Endothelial cell of umbilical vein (primary cell): ENCODE data around the gene KIFC3. TPM values are rescaled to one million over a fixed set of nuclear protein-coding genes. Genes with fewer than 3 reads are reported as not detected.

ENCODE experiments used
- BruUV-seq: library from RNA; stranded (reverse); fragments of 400-500 nt; replicated peaks from 2 replicates; lab custom pipeline; 2021; lab: Mats Ljungman, UMichigan
- CTCF ChIA-PET: fragments of 300-600, 350-600 bp; sonication (Branson Sonifier 250); formaldehyde crosslinking; loops from one replicate; lab custom pipeline; 2021; ENCODE audit warnings: antibody characterized with exemption, inconsistent platforms; lab: Charles Lee
- POLR2A ChIA-PET: fragments of 300-600, 350-600 bp; sonication (Branson Sonifier 250); formaldehyde crosslinking; loops from one replicate; lab custom pipeline; 2021; ENCODE audit warnings: antibody characterized with exemption, inconsistent platforms; lab: Charles Lee
- DNase-seq: peaks from one replicate; pipeline ENCODE4 v3.0.0-alpha.2; 2011; ENCODE audit warnings: low read depth, low spot score
- FAIRE-seq: peaks from 2 replicates; lab custom pipeline; 2011; peaks lifted over from hg19 to GRCh38; lab: Jason Lieb, UNC
- H2AFZ ChIP-seq: 2 replicates; pipeline ENCODE4 v1.6.0; 2012; ENCODE audit warnings: low read depth, low read length, control low read depth, inconsistent platforms
- H3K27ac ChIP-seq: 2 replicates; pipeline ENCODE4 v1.5.1; 2011; ENCODE audit warnings: low read depth, mild to moderate bottlenecking, control low read depth, low read length, moderate library complexity; ENCODE audit not compliant: insufficient read depth
- H3K27me3 ChIP-seq, 2 experiments: 2 replicates each; pipeline versions ENCODE4 v1.6.0 to v1.6.1; 2011; ENCODE audit warnings: low read length in 2 of 2, mixed read lengths in 1 of 2; ENCODE audit not compliant: control insufficient read depth in 2 of 2, insufficient read depth in 2 of 2
- H3K36me3 ChIP-seq, 2 experiments: 2 replicates in 1 of 2; 3 replicates in 1 of 2; pipeline ENCODE4 v1.5.1; 2011; ENCODE audit warnings: low read length in 2 of 2, mild to moderate bottlenecking in 1 of 2, moderate library complexity in 1 of 2; ENCODE audit not compliant: control insufficient read depth in 2 of 2, insufficient read depth in 2 of 2; ENCODE audit errors: extremely low read depth in 1 of 2
- H3K4me1 ChIP-seq: 3 replicates; pipeline ENCODE4 v1.5.1; 2011; ENCODE audit warnings: mild to moderate bottlenecking, low read length; ENCODE audit not compliant: control insufficient read depth, insufficient read depth; ENCODE audit errors: extremely low read depth
- H3K4me2 ChIP-seq: 2 replicates; pipeline ENCODE4 v1.6.1; 2011; ENCODE audit warnings: low read length, control low read depth, mixed read lengths; ENCODE audit not compliant: insufficient read depth
- H3K4me3 ChIP-seq, 3 experiments: fragments of 200-600 bp in 1 of 3; sonication (generic), shearing (Covaris generic) in 1 of 3; replicated peaks in 1 of 3; 2 replicates each; pipeline ENCODE4 v1.5.1; 2011 to 2016; ENCODE audit warnings: control low read depth in 3 of 3, low read length in 3 of 3, mild to moderate bottlenecking in 2 of 3, inconsistent platforms in 1 of 3, low read depth in 1 of 3, moderate library complexity in 1 of 3; ENCODE audit not compliant: insufficient read depth in 1 of 3
- H3K79me2 ChIP-seq: 2 replicates; pipeline ENCODE4 v1.6.0; 2012; ENCODE audit warnings: low read length, inconsistent platforms; ENCODE audit not compliant: control insufficient read depth, insufficient read depth
- H3K9ac ChIP-seq: replicated peaks from 2 replicates; pipeline ENCODE3; 2011; ENCODE audit warnings: low read length, control low read depth; ENCODE audit not compliant: insufficient read depth; ENCODE audit errors: extremely low read depth
- H3K9me1 ChIP-seq: replicated peaks from 3 replicates; pipeline ENCODE4 v1.6.0; 2011; ENCODE audit warnings: mild to moderate bottlenecking, low read length; ENCODE audit not compliant: control insufficient read depth, insufficient read depth; ENCODE audit errors: extremely low read depth
- H3K9me3 ChIP-seq: replicated peaks from 2 replicates; pipeline ENCODE4 v1.5.1; 2012; ENCODE audit warnings: low read length, inconsistent platforms; ENCODE audit not compliant: control insufficient read depth, insufficient read depth
- H4K20me1 ChIP-seq: replicated peaks from 2 replicates; pipeline ENCODE3; 2011; ENCODE audit warnings: mild to moderate bottlenecking, low read length; ENCODE audit not compliant: control insufficient read depth, insufficient read depth; ENCODE audit errors: extremely low read depth
- EZH2 ChIP-seq: IDR thresholded peaks from 2 replicates; pipeline ENCODE4 v1.6.1; 2012; ENCODE audit warnings: borderline replicate concordance, low read depth, mild to moderate bottlenecking, moderate library complexity, low read length, inconsistent platforms; ENCODE audit not compliant: severe bottlenecking
- FOS ChIP-seq: IDR thresholded peaks from 2 replicates; pipeline ENCODE4 v1.6.1; 2011; ENCODE audit warnings: mild to moderate bottlenecking, low read length, moderate library complexity, borderline replicate concordance; ENCODE audit not compliant: insufficient read depth
- GATA2 ChIP-seq: IDR thresholded peaks from 2 replicates; pipeline ENCODE4 v1.7.0; 2011; ENCODE audit warnings: low read depth, mild to moderate bottlenecking, moderate library complexity, mixed read lengths, low read length; ENCODE audit not compliant: insufficient read length, insufficient read depth
- JUN ChIP-seq: IDR thresholded peaks from 2 replicates; pipeline ENCODE4 v1.6.1; 2011; ENCODE audit warnings: borderline replicate concordance, low read depth; ENCODE audit not compliant: insufficient read length, insufficient read depth
- MYC ChIP-seq: IDR thresholded peaks from one replicate; pipeline ENCODE4 v1.6.1; 2011; ENCODE audit warnings: mild to moderate bottlenecking, low read depth, low read length
- POLR2A ChIP-seq: IDR thresholded peaks from 2 replicates; pipeline ENCODE4 v1.6.1; 2012; ENCODE audit warnings: low read depth, mild to moderate bottlenecking, control low read depth, low read length
- POLR2AphosphoS5 ChIP-seq: IDR thresholded peaks from 2 replicates; pipeline ENCODE4 v1.6.1; 2012; ENCODE audit warnings: low read depth, mild to moderate bottlenecking, control low read depth, low read length, moderate library complexity; ENCODE audit not compliant: insufficient read depth
- dilution Hi-C: fragments of 300-500 bp; cut with MboI; formaldehyde crosslinking; loops from one replicate; pipeline ENCODE4 v1.15.0; 2019; ENCODE audit warnings: low sequenced_read_pairs; ENCODE audit not compliant: extremely low pct_ligation_motif_present
- intact Hi-C: fragments of 100-400 bp; cut with micrococcal nuclease; formaldehyde crosslinking; loops from one replicate; pipeline ENCODE4 v1.10.0; 2022
- polyA plus RNA-seq, 4 experiments: library from polyadenylated mRNA; depleted of rRNA in 3 of 4; stranded (reverse) in 3 of 4; unstranded in 1 of 4; fragments of >200 nt; gene quantifications; 2 replicates each; pipeline versions ENCODE4 v1.2.1 to v1.2.3, GENCODE V29; 2011 to 2012; ENCODE audit warnings: missing spikeins in 1 of 4
- total RNA-seq: library from RNA; stranded (reverse); gene quantifications from 2 replicates; pipeline ENCODE4 v1.2.3, GENCODE V29; 2021
- TF ChIP-seq, protein P1 (sequence below): IDR thresholded peaks from 2 replicates; pipeline ENCODE4 v1.6.1; 2011; ENCODE audit not compliant: insufficient read depth, insufficient read length
- TF ChIP-seq, protein P2 (sequence below), 2 donors: IDR thresholded peaks; 1 replicate in 1 of 2; 2 replicates in 1 of 2; pipeline ENCODE4 v1.5.1; 2011; ENCODE audit warnings: low read length in 2 of 2, mild to moderate bottlenecking in 2 of 2, moderate library complexity in 2 of 2, control low read depth in 1 of 2, inconsistent platforms in 1 of 2, low read depth in 1 of 2; ENCODE audit not compliant: insufficient read depth in 1 of 2; ENCODE audit errors: extremely low read depth in 1 of 2

The KIFC3 gene
- total and polyA plus RNA-seq, 2 donors (not counting 3 experiments of a cell fraction or from before 2014, with no cell fraction given) = 36.3 to 62.2 TPM

DNA sequence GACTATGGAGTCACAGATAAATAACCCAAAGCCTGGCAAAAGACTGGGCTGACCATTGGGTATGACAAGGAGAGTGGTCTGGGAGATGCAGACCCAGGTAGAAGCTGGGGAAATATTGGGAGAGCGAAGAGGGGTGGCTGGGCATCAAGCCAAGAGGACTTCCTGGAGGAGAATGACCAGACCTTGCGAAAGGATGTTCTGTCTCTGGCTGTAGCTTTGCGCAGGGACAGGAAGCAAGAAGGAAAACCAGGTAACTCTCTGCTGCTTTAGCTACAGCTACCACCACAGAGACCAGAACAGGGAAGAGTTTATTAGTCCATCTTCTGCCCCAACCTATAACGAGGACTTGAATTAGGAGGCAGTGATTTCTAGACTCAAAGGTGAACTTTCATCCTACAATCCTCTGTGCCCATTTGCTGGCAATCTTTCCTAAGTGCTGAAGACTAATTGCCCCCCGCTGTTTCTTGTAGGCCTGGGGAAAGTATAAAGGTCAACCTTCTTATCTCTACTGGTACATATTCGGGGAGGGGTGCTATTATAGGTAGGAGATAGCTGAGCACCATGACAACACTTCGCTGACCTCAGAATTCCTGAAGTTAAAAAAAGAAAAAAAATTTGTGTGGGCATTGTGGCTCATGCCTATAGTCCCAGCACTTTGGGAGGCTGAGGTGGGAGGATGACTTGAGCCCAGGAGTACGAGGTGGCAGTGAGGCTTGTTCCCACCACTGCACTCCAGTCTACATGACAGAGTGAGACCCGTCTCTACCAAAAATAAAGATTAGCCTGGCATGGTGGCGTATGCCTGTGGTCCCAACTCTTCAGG, 19.1 kb upstream of the KIFC3 start:
- Histone ChIP-seq H3K27me3 (peaks cover 1 to 4% of the 10 kb centered on the region in 2 experiments), H3K9ac (no peak overlapping the region), H3K4me2 (no peak overlapping the region), H4K20me1 (no peaks in the 10 kb centered on the region), H3K9me3 (no peaks in the 10 kb centered on the region), H3K36me3 (no peaks in the 10 kb centered on the region), H3K4me3 (no peak overlapping the region), H2AFZ (no peak overlapping the region), H3K27ac (no peak overlapping the region), H3K9me1 (no peaks in the 10 kb centered on the region), H3K79me2 (no peaks in the 10 kb centered on the region), H3K4me1 (no peaks in the 10 kb centered on the region)
- FAIRE-seq = no peak
- CTCF ChIA-PET = interaction anchor here (1.0 kb wide), 1 partner anchor 42 kb away, joined by 3 read pairs; no protein-coding TSS in a partner anchor
- no peak for DNase-seq
- intact Hi-C loops = no loop called here
- no TSS peak for BruUV-seq
- POLR2A ChIA-PET = no interaction called here
- TF ChIP-seq FOS (no peak), JUN (no peak), POLR2A (no peak), EZH2 (no peak), MYC (no peak), GATA2 (no peak), POLR2AphosphoS5 (no peak)
- TF ChIP-seq, protein P1, sequence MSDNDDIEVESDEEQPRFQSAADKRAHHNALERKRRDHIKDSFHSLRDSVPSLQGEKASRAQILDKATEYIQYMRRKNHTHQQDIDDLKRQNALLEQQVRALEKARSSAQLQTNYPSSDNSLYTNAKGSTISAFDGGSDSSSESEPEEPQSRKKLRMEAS = no peak
- TF ChIP-seq, protein P2, sequence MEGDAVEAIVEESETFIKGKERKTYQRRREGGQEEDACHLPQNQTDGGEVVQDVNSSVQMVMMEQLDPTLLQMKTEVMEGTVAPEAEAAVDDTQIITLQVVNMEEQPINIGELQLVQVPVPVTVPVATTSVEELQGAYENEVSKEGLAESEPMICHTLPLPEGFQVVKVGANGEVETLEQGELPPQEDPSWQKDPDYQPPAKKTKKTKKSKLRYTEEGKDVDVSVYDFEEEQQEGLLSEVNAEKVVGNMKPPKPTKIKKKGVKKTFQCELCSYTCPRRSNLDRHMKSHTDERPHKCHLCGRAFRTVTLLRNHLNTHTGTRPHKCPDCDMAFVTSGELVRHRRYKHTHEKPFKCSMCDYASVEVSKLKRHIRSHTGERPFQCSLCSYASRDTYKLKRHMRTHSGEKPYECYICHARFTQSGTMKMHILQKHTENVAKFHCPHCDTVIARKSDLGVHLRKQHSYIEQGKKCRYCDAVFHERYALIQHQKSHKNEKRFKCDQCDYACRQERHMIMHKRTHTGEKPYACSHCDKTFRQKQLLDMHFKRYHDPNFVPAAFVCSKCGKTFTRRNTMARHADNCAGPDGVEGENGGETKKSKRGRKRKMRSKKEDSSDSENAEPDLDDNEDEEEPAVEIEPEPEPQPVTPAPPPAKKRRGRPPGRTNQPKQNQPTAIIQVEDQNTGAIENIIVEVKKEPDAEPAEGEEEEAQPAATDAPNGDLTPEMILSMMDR (IDR thresholded peaks at IDR 0.05; ENCODE audit: extremely low read depth in 1 of 2, insufficient read depth in 1 of 2, low read depth in 1 of 2, low read length in 2 of 2) = no peak
- dilution Hi-C loops = no loop called here
